Measurements from ENCODE around the gene BGLAP. TPM values are rescaled to one million over a fixed set of nuclear protein-coding genes. Genes with fewer than 3 reads are reported as not detected.
A peak's percentile ranks its signal among the peaks of the same experiment; 100 is the strongest.

The BGLAP gene
- total RNA-seq, 1 experiment from 2014 or later, result 2.3 TPM

GRCh38 chr1:156282479-156283222, 40.7 kb downstream of the BGLAP start, which contains the start of gene SMG5 (continued):
- TF ChIP-seq CBFB (CRISPR knock-in tag; IDR thresholded peaks at IDR 0.05; ENCODE audit: low read depth) (peak; percentile 88; the same call in 1 of the 2 replicates), GTF2I (CRISPR knock-in tag; conservative IDR thresholded peaks at IDR 0.05) (no peak), FOXP1 (CRISPR knock-in tag; IDR thresholded peaks at IDR 0.05; ENCODE audit: borderline replicate concordance) (peak; percentile 91), RELA (CRISPR knock-in tag; IDR thresholded peaks at IDR 0.05; ENCODE audit: borderline replicate concordance) (no peak), IRF2 (CRISPR knock-in tag; IDR thresholded peaks at IDR 0.05; ENCODE audit: borderline replicate concordance, low read depth) (no peak), ZNF138 (CRISPR knock-in tag; conservative IDR thresholded peaks at IDR 0.05) (no peak), HMGXB4 (CRISPR knock-in tag; IDR thresholded peaks at IDR 0.05) (peak; percentile 53; the same call in 1 of the 2 replicates), ATF1 (CRISPR knock-in tag; IDR thresholded peaks at IDR 0.05) (no peak), MAX (CRISPR knock-in tag; IDR thresholded peaks at IDR 0.05) (peak; percentile 55; the same call in 1 of the 2 replicates), SP1 (CRISPR knock-in tag; conservative IDR thresholded peaks at IDR 0.05) (peak; percentile 92), JAZF1 (CRISPR knock-in tag; IDR thresholded peaks at IDR 0.05) (no peak), ZNF416 (CRISPR knock-in tag; IDR thresholded peaks at IDR 0.05) (peak; percentile 84; the same call in 1 of the 2 replicates), AFF4 (CRISPR knock-in tag; IDR thresholded peaks at IDR 0.05; ENCODE audit: borderline replicate concordance) (peak; percentile 72; the same call in 1 of the 2 replicates), PRRX2 (CRISPR knock-in tag; IDR thresholded peaks at IDR 0.05) (no peak), CDX4 (CRISPR knock-in tag; IDR thresholded peaks at IDR 0.05; ENCODE audit: borderline replicate concordance) (no peak), TP53 (CRISPR knock-in tag; IDR thresholded peaks at IDR 0.05) (0 out of 2 replicates have a peak, but pooled peaks have one; percentile 74), GABPB1 (CRISPR knock-in tag; IDR thresholded peaks at IDR 0.05) (peak; percentile 72), ZNF512 (CRISPR knock-in tag; IDR thresholded peaks at IDR 0.05; ENCODE audit: borderline replicate concordance) (no peak), EMX1 (CRISPR knock-in tag; IDR thresholded peaks at IDR 0.05) (no peak), ZNF219 (CRISPR knock-in tag; IDR thresholded peaks at IDR 0.05; ENCODE audit: borderline replicate concordance) (no peak), USF1 (CRISPR knock-in tag; IDR thresholded peaks at IDR 0.05) (peak; percentile 41), NFYB (CRISPR knock-in tag; conservative IDR thresholded peaks at IDR 0.05; ENCODE audit: low read depth) (peak; percentile 45), RORB (CRISPR knock-in tag; IDR thresholded peaks at IDR 0.05) (no peak), KAT7 (CRISPR knock-in tag; IDR thresholded peaks at IDR 0.05; ENCODE audit: borderline replicate concordance) (peak; percentile 67; the same call in 1 of the 2 replicates), JUN (CRISPR knock-in tag; IDR thresholded peaks at IDR 0.05) (no peak), ZNF121 (CRISPR knock-in tag; IDR thresholded peaks at IDR 0.05) (no peak), PRDM15 (CRISPR knock-in tag; IDR thresholded peaks at IDR 0.05) (no peak; the same call in 1 of the 2 replicates), NFE2L1 (CRISPR knock-in tag; IDR thresholded peaks at IDR 0.05) (peak; percentile 72; the same call in 1 of the 2 replicates)

All from WTC11 (cell line).